ENCODE data around the gene SLC2A14.
A peak's percentile ranks its signal among the peaks of the same experiment; 100 is the strongest.
"Not testable (repeated sequence)": the region's sequence is repeated elsewhere in the genome, so short reads cannot be mapped to it uniquely, and the experiment has no call there.

The SLC2A14 gene

DNA sequence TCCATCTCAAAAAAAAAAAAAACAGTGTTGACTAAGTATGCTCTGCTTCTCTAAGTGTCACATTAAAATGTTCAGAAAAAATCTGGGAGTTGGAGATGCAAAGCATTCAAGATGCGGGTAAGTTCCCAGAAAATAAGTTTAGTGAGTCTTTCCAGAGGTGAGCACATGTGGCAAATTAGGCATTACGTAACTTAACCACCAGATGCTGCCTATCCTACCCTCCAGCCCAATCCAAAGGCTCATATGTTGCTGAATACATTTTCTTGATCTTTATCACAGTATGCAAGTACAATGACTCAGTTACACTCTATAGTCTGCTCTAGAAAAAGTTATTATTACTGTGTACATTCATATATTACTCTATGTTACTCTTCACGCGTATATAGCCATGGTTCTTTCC is 3.6 kb downstream of the SLC2A14 start:
- no peak for DNase-seq

DNA sequence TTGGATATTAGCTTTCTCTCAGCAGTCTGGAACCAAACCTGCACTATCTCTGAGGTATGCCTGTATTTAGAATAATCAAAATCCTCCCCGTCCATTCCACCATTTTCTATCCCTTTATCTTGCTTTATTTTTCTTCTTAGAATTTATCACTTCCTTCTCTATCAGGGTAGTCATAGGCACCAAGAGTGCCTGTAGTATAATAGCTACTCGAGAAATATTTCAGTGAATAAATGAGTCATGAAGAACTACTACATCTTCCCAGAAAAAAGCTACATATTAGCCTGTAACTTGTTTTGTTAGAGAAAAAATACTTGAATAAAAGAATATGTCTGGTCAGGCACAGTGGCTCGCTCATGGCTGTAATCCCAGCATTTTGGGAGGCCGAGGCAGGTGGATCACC is 4.3 kb downstream of the SLC2A14 start:
- DNase-seq = no peak

DNA sequence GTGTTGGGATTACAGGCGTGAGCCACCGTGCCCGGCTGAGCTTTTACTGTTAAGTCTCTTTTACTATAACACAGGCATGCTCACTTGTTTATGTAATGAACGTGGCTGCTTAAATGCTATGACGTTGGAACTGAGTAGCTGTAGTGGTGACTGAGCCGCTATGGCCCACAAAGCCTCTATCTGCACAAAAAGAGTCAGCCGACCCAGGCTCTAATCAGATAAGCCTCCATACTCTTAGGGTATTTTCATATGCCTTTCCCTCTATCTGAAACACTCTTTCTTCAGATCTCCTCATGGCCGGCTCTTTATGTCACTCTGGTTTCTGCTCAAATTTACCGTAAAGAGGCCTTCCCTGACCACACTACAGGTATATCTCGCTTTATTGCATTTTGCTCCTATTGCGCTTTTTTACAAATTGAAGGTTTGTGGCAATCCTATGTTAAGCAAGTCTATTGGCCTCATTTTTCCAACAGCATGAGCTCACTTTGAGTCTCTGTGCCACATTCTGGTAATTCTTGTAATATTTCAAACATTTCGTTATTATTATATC is 8.0 kb downstream of the SLC2A14 start:
- no peak for DNase-seq

DNA sequence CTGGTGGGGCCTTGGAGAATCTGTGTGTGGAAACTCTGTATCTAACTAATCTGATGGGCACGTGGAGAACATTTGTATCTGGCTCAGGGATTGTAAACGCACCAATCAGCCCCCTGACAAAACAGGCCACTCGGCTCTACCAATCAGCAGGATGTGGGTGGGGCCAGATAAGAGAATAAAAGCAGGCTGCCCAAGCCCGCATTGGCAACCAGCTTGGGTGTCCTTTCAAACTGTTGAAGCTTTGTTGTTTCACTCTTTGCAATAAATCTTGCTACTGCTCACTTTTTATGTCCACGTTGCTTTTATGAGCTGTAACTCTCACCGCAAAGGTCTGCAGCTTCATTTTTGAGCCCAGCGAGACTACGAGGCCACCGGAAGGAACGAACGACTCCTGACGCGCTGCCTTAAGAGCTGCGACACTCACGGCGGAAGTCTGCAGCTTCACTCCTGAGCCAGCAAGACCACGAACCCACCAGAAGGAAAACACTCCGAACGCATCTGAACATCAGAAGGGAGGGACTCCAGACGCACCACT is 9.8 kb downstream of the SLC2A14 start:
- peak; percentile 6 for DNase-seq

DNA sequence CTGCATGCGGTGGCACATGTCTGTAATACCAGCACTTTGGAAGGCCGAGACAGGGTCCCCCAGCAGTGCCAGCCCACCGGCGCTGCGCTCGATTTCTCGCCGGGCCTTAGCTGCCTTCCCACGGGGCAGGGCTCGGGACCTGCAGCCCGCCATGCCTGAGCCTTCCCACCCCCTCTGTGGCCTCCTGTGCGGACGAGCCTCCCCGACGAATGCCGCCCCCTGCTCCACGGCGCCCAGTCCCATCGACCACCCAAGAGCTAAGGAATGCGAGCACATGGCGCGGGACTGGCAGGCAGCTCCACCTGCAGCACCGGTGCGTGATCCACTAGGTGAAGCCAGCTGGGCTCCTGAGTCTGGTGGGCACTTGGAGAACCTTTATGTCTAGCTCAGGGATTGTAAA is 10.4 kb downstream of the SLC2A14 start:
- DNase-seq = not testable (repeated sequence)

DNA sequence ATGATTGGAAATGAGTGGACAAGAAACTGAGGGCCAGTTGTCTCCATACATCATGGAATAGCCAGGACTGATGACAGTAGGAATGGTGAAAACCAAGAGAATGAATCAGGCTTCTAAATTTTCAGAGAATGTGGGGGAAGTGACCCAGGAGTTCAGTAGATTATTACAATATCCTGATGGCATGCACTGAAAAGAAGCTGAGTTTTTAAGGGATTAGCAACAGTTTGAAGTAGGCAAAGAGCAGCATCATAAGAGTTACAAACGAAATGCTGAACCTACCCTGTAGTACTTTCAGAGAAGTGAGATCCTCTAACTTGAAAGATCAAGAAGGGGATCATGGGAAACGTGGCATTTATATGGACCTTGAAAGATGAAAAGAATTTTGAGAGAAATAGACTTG is 13.2 kb downstream of the SLC2A14 start:
- no peak for DNase-seq

DNA sequence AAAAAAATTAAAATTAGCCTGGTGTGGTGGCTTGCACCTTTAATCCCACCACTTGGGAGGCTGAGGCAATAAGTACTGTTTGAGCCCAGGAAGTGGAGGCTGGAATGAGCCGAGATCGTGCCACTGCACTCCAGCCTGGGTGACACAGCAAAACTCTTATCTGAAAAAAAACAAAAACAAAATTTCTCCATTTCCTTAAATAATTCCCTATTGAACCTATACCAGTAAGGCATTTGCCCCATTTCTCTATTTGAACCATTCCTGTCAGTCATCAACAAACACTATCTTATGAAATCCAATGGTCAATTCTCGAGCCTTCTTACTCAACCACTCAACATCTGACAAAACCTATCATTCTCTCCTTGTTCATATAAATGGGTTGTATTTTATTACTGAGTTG is 14.7 kb downstream of the SLC2A14 start:
- DNase-seq = no peak

DNA sequence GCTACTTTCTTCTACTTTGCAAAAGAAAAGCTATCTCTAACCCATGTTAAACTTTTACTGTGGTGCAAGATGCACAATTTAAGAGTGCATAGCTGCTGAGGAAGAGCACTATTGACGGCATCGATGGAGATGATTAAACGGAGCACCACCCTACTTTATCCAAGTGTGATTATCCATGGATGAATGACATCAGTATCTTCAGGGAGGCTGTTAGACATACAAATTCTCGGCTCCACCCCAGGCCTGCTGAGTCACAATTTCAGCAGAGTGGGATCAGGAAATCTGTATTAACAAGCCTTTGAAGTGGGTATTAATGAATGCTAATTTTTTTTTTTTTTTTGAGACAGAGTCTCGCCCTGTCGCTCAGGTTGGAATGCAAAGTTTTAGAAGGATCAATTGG is 16.2 kb downstream of the SLC2A14 start:
- DNase-seq = no peak

DNA sequence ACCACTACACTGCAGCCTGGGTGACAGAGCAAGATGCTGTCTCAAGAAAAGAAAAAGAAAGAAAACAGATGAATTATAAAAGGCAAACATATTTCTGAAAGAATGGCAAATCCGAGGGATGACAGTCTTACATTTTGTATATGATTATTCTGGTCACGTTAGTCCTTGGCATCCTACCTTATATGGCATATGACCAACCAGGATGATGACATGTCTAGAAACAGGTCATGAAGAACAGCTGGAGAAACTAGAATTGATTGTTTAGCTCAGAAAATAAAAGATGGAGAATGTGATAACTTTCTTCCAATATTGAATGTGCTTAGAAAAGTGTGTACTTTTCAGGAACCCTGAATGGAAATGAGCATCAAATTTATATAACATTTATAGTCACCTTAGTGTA is 19.2 kb downstream of the SLC2A14 start:
- DNase-seq = no peak

DNA sequence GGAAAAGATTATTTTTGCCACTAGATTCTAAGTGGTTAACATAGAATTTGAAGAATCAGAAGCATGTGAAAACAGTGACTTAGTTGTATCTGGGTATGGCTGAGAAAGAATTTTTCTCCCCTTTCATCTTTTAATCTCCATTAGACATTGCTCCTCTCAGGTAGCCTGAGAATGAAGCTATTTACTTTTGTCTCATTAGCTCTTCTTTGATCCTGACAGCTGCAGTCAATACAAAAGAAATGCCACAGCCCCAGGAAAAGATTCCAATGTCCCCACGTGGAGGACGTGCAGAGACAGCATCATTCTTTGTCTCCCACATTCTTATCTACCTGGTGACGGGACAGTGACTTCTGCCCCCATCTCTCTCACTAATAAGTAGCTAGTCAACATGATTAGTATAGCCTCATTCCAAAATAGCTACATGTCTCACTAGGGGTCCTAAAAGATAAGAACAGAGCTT is 21.1 kb downstream of the SLC2A14 start:
- not testable (repeated sequence) for DNase-seq

DNA sequence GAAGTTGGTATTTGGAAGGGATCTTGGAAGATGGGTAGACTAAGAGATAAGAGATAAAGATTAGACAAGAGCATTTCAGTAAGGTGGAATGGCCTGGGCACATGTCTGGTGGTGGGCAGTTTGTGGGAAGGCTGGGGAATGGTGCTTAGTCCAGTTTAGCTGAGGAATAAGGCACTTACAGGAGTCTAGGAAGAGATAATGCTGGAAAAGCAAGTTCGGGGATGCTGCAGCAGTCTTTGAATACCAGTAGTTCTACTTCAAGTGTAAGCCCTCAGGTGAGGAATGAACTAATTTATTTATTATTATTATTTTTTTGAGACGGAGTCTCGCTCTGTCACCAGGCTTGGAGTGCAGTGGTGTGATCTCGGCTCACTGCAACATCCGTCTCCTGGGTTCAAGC is 22.6 kb downstream of the SLC2A14 start:
- DNase-seq = not testable (repeated sequence)

DNA sequence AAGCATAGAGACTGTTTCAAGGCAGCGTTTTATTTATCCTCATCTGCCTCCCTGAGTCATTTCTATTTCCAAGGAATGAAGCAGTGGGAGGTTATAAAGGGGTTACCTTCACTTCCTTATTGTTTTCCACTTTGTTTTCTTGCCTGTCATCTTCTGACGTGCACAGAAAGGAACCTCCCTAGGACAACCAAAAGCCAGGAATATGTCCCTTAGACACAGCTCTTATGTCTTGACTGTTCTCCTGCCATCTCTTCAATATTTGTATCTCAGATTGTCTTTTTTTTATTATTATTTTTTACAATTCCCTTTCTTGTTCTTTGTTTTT is 24.7 kb downstream of the SLC2A14 start:
- DNase-seq = not testable (repeated sequence)

DNA sequence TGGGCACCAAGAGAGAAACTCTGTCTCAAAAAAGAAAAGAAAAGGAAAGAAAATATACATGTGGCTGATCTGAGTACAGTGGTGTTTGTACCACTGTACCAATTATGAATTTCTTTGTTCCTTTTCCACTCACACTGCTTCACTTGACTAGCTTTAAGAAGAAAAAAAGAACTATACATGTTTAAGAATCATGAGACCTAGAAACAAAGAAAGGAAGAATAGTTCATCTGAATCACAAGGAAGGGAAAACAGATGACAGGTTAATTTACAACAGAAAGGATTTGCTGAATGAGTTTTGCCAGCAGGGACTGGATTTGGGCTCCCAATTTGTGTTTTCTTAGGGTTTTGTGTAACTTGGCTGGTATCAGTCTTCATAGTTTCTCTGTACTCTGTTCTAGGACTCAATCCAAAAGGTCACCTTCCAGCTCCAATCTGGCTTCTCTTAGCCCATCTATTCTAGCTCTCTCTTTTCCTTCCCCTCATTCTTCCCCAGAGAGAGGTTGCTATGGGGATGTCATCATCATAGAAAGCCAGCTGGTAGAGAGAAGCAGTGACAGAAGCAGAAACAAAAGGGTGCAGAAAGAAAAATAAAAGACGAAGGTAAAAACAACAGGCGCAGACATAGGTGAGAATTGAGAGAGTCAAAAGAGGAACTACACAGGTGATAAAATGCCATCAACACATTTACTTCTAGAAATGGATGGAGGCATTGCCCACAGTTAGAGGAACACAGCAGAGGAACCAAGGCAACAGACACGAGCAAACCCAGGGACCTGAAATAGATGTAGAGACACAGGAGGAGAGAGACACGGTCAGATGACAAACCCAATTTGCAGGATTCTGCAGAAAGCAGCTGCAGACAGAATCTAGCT is 25.3 kb downstream of the SLC2A14 start:
- DNase-seq = not testable (repeated sequence)

DNA sequence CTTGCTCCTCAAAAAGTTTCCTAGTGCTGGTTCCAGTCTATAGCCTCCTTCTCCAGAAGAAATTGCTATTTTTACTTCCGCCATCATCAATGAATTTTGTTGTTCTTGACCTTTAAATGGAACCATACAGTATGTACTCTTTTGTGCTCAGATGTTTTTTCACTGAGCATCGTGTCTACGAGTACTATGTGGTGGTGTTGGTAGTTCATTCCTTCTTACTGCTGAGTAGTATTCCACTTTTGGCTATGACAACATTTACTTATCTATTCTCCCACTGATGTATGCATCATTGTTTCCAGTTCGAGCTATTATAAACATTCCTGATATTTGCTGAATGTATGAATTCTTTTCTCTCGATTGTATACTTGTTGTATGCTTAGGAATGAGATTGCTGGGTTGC is 28.6 kb downstream of the SLC2A14 start:
- no peak for DNase-seq

DNA sequence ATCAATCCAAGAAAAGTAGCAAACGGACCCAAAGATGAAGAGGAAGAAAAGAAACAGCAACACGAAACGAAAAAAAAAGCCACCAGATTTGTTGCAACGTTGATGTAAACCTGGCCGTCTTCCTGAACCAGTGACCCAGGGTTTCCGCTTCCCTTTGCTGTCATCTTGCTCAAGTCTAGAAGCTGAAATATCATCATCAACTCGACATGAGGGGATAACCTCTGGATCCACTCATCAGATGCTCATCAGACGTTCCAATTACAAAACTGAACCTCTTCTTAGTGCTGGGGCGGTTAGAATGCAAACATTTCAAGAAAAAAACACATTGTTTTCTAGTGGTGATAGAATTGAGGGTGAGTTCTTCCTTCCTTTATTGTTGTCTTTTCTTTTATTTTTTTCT is 29.1 kb downstream of the SLC2A14 start:
- not testable (repeated sequence) for DNase-seq

DNA sequence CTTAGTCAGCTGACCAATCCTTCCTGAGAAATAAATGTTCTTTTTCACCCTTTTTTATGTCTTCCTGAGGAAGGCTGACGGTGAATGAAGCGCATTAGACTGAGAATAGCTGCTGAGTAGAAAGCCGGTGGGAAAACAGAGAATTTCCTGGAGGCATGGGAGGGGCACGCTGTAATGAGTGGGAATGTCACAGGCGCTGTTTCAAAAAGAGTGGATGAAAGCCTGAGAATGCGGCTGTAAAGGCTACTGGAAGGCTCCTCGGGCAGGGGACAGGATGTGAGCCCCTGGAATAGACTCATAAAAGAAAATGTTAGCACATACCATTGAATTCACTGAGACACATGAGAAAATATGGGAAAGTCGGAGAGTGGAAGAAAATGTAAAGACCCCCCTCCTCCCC is 29.6 kb downstream of the SLC2A14 start:
- DNase-seq = not testable (repeated sequence)

DNA sequence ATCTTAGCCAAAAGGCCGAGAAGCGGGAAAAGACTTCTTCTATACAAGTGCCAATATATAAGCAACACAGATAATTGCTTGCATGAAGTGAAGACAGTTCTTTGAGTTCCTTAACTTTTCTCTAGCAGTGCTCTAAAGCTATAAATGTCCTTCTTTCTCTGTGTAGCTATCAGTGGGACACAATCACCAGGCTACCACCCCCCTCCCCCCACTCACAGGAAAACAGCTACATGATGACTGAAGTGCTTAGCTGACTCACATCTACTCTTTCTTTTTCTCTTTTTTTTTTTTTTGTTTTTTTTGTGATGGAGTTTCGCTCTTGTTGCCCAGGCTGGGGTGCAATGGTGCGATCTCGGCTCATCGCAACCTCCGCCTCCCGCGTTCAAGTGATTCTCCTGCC is 30.3 kb downstream of the SLC2A14 start:
- not testable (repeated sequence) for DNase-seq

DNA sequence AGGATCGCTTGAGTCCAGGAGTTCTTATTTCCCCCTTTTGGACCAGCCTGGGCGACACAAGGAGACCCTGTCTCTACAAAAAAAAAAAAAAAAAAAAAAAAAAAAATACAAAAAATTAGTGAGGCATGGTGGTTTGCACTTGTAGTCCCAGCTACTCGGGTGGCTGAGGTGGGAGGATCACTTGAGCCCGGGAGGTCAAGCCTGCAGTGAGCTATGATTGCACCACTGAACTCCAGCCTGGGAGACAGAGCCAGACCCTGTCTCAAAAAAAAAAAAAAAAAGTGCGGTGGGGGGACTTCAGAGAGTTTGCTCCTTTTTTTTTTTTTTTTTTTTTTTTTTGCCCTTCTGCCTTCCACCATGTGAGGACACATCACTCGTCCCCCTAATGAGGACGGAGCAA is 32.9 kb downstream of the SLC2A14 start:
- not testable (repeated sequence) for DNase-seq

DNA sequence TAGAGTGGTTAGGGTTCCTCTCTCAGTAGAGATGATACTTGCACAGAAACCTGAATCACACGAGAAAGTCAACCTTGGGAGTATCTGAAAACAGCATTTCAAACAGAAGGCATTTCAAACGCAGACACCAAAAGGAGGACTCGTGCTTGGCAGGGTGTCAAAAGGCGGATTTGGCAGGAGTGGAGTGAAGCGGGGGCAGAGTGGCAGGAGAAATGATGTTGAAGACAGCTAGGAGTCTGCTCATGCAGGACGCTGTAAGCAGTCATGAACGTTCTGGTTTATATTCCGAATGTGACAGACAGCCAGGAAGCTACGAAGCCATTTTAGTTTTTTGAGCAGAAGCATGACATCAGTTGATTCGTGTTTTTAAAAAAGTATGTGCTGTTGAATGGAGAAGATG is 33.5 kb downstream of the SLC2A14 start:
- not testable (repeated sequence) for DNase-seq

DNA sequence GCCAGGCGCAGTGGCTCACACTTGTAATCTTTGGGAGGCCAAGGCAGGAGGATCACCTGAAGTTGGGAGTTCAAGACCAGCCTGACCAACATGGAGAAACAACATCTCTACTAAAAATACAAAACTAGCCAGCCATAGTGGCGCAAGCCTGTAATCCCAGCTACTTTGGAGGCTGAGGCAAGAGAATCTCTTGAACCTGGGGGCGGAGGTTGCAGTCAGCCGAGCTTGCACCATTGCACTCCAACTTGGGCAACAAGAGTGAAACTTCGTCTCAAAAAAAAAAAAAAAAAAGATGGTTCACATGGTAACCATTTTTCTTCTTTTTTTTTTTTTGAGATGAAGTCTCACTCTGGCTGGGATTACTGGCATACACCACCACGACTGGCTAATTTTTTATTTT is 35.3 kb downstream of the SLC2A14 start:
- no peak for DNase-seq

DNA sequence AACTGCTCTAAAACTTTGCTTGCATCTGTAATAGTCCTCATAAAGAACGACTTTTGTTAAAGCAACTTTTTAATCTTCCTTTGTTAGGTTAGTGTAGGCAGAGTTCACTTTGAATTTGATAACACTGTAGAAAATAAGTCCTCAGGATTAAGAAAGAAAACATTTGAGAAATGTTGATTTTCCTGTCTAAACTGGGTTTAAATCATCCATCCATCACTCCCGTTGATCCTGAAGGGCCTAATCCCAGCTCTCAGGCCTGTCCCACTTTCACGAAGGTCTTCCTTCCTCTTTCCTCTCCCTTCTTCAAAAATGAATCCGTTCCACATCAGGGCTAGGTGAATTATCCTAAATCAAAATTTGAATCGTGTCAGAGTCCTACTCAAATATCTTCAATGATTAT is 36.9 kb downstream of the SLC2A14 start:
- no peak for DNase-seq

DNA sequence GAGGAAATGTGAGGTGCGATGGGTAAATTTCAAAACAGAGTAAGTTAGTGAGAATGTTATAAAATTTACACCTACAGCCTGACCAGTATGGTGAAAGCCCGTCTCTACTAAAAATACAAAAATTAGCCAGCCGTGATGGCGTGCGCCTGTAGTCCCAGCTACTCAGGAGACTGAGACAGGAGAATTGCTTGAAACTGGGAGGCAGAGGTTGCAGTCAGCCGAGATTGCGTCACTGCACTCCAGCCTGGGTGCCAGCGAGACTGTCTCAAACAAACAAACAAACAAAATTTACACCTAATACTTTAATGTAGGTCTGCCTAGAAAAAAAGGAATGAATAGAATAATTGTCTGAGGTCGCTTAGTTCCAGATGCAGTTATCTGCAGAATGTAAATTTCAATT is 37.6 kb downstream of the SLC2A14 start:
- DNase-seq = no peak

DNA sequence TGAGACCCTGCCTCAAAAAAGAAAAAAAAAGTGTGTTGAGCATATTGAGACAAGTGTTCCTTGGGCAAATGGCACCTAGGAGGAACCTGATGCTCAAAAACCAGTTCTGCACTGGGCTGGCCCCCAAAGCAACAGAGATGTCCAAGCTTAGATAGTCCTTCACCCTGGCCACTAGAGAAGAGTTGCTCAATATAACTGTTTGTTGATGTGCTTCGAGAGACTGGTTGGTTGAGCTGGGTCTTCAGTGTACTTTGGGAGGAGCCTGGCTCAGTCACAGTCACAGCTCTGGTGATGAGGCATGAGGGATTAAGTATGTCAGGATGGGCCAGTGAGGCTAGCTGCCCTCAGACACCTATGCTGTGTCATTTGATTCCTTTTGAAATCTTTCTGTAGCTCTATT is 38.0 kb downstream of the SLC2A14 start:
- no peak for DNase-seq

DNA sequence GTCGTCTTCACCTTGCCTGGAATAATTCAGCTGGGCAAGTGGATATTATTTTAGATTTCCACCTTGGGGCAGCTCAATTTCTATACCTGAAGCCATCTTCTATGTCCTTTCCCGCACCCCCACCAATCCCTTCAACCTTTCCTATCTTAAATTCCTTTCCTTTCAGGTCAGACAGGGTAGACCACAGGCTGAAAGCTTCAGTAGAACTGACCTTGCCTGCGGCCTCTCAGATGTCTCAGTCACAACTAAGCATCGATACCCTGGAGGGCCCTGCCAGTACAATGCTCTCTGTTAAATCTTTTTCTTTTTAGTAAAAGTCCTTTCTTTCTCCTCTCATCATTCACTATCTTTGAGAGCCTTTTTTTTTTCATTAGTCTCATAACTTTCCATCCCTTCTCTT is 38.9 kb downstream of the SLC2A14 start:
- no peak for DNase-seq

DNA sequence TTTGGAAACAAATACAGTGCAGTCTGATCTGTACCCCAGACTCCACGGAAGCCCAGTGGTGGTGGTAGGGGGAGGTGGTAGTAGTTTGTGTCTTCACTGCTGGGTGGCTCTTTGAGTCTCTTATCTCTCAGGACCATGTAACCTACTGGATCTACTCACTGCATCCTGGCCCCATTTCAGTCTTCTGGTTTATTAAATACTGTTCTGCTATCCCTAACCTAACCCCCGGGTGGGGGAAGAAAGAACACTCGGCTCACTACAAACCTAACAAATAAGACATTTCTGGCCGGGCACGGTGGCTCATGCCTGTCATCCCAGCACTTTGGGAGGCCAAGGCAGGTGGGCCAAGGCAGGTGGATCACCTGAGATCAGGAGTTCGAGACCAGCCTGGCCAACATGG is 39.5 kb downstream of the SLC2A14 start:
- not testable (repeated sequence) for DNase-seq

Measured in activated CD4-positive, alpha-beta T cell treated with anti-CD3 and anti-CD28 coated beads, Interleukin-10, Interleukin-2, amounts not matched to agents 100 ng/mL and 50 ng/mL, durations not matched to agents 16 hours and 8 hours (primary cell).